GM12874 (cell line): ENCODE results near the gene ATP6V0D1.

Experiments
- CTCF ChIP-seq: IDR thresholded peaks from 2 replicates; pipeline ENCODE4 v1.5.1; 2011; ENCODE audit warnings: low read depth, mild to moderate bottlenecking, control low read depth, low read length, moderate library complexity; ENCODE audit not compliant: insufficient read depth

ATP6V0D1 gene

DNA sequence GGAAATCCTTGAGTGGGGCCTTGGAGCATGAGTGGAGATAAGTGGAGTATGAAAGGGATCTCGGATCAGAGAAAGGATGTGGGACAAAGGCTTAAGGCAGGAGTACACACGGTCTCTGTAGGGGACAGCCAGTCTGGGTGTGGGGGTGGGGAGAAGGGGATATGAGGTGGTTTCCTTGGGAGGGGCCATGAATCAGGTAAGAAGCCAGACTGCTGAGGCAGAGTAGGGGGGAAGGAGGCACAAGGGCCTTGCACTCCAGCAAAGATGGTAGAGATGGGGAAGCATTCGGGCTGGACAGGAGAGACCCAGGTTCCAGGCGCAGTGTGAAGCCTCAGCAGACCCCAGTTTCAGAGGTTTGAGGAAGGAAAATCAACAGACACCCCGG lies 48.5 kb downstream of the ATP6V0D1 start:
- no peak for TF ChIP-seq CTCF

- no peak for TF ChIP-seq CTCF
These were observed 49.0 kb downstream of the ATP6V0D1 start for GRCh38 chr16:67431775-67432505.

- no peak for TF ChIP-seq CTCF
These were observed 49.8 kb downstream of the ATP6V0D1 start, which contains the start of gene HSD11B2 for GRCh38 chr16:67430977-67431774. Gene HSD11B2, plus strand, starts transcription at chr16:67431121. Its CDS starts 128 bp downstream, at chr16:67431249.

GRCh38 chr16:67430504-67430976 lies 50.4 kb downstream of the ATP6V0D1 start:
- no peak for TF ChIP-seq CTCF

DNA sequence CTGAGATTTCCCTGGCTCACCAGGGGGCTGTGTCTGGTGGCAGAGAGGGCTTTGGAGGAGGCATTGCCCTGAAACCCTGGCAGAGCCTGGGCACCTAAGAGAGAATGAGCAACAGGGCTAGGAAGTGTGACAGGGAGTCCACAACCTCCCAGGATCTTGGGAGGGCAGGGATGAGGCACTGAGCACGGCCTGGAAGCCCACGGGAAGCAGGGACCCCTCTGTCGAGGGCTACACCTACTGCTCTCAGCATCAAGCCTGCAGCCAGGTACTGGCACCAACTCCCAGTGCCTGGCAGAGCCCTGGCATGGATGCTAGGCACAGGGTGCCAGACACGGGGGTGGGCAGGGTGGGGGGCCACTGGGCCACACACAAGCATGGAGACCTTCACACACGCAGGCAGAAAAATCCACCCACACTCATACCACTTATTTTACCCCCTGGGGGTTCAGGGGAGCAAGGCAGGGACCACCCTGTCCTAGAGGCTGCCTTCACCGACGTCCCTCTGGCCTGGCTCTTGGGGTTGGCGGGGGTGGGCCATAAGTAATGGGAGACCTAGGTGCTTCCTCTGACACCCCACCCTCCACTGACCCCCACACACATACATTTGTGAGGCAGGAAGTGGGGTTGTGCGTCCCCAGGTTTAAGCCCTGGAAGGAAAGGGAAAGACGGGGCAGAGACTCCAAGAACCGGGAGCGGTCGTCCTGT lies 51.0 kb downstream of the ATP6V0D1 start:
- no peak for TF ChIP-seq CTCF

GRCh38 chr16:67429053-67429798 lies 51.7 kb downstream of the ATP6V0D1 start:
- no peak for TF ChIP-seq CTCF
